GM12878 (cell line): ENCODE results near the gene ADAMTS2. TPM values are rescaled to one million over a fixed set of nuclear protein-coding genes. Genes with fewer than 3 reads are reported as not detected.

Experiments
- ATAC-seq: fragments of 200-7000 bp; cut with Tn5 transposase; 3 replicates; pipeline ENCODE4 v1.9.1; 2020; ENCODE audit warnings: mild to moderate bottlenecking, moderate library complexity
- BruUV-seq: library from RNA; stranded (reverse); fragments of 400-500 nt; replicated peaks from 2 replicates; lab custom pipeline; 2021; lab: Mats Ljungman, UMichigan
- CTCF ChIA-PET: fragments of 300-600 bp; sonication (Branson Sonifier 250); formaldehyde crosslinking; extraction: SDS; loops from one replicate; lab custom pipeline; 2021; ENCODE audit warnings: inconsistent platforms; lab: Yijun Ruan, JAX
- POLR2A ChIA-PET: fragments of 350-600 bp; formaldehyde crosslinking; extraction: SDS; loops from one replicate; lab custom pipeline; 2021; ENCODE audit warnings: inconsistent platforms; lab: Charles Lee
- RAD21 ChIA-PET: fragments of 300-600 bp; sonication (Branson Sonifier 250); formaldehyde crosslinking; loops from one replicate; lab custom pipeline; 2023; ENCODE audit warnings: antibody characterized with exemption; ENCODE audit not compliant: unreplicated experiment; lab: Charles Lee
- SMC1A ChIA-PET: fragments of 300-600 bp; sonication (Branson Sonifier 250); formaldehyde crosslinking; loops from one replicate; lab custom pipeline; 2023; ENCODE audit not compliant: unreplicated experiment, uncharacterized antibody; lab: Charles Lee
- DNase-seq: peaks from one replicate; pipeline ENCODE4 v3.0.0-alpha.2; 2011; ENCODE audit warnings: low read depth, low spot score
- FAIRE-seq: peaks from 3 replicates; lab custom pipeline; 2011; peaks lifted over from hg19 to GRCh38; lab: Jason Lieb, UNC
- H2AFZ ChIP-seq: 2 replicates; pipeline ENCODE4 v1.6.0; 2011; ENCODE audit warnings: low read depth, low read length, control low read depth; ENCODE audit not compliant: control insufficient read depth
- H3K27ac ChIP-seq: 2 replicates; pipeline ENCODE4 v1.5.1; 2011; ENCODE audit warnings: control low read depth; ENCODE audit not compliant: control insufficient read depth, insufficient read depth
- H3K27me3 ChIP-seq, 2 experiments: replicated peaks in 1 of 2; 2 replicates each; pipeline versions ENCODE4 v1.6.0 to v1.6.1; 2011; ENCODE audit warnings: low read length in 1 of 2; ENCODE audit not compliant: control insufficient read depth in 2 of 2, insufficient read depth in 2 of 2
- H3K36me3 ChIP-seq, 2 experiments: 2 replicates each; pipeline ENCODE4 v1.5.1; 2011; ENCODE audit warnings: low read length in 1 of 2; ENCODE audit not compliant: control insufficient read depth in 2 of 2, insufficient read depth in 2 of 2
- H3K4me1 ChIP-seq: 2 replicates; pipeline ENCODE4 v1.6.1; 2011; ENCODE audit warnings: mild to moderate bottlenecking, low read length, moderate library complexity, mixed read lengths; ENCODE audit not compliant: control insufficient read depth, insufficient read depth
- H3K4me2 ChIP-seq: 2 replicates; pipeline ENCODE4 v1.6.0; 2011; ENCODE audit warnings: control low read depth; ENCODE audit not compliant: control insufficient read depth, insufficient read depth
- H3K4me3 ChIP-seq: fragments of 200-600 bp; sonication (generic); 2 replicates; pipeline ENCODE4 v1.5.1; 2016
- H3K79me2 ChIP-seq: 2 replicates; pipeline ENCODE4 v1.6.0; 2011; ENCODE audit warnings: low read length; ENCODE audit not compliant: control insufficient read depth, insufficient read depth
- H3K9ac ChIP-seq: 2 replicates; pipeline ENCODE4 v1.8.0; 2011; ENCODE audit warnings: low read length, control low read depth, mixed read lengths; ENCODE audit not compliant: control insufficient read depth, insufficient read depth
- H3K9me3 ChIP-seq: replicated peaks from 3 replicates; pipeline ENCODE4 v1.5.1; 2011; ENCODE audit warnings: mild to moderate bottlenecking, low read length; ENCODE audit not compliant: control insufficient read depth, insufficient read depth
- H4K20me1 ChIP-seq: 2 replicates; pipeline ENCODE4 v1.6.0; 2011; ENCODE audit not compliant: control insufficient read depth, insufficient read depth
- BHLHE40 ChIP-seq, 2 experiments: fragments of 450-650 bp in 1 of 2; IDR thresholded peaks; 2 replicates each; pipeline ENCODE4 v1.6.1; 2011 to 2017; ENCODE audit warnings: low read depth in 2 of 2, borderline replicate concordance in 1 of 2, improper control_type of control experiment in 1 of 2, low read length in 1 of 2, mild to moderate bottlenecking in 1 of 2
- CBFB ChIP-seq: IDR thresholded peaks from 2 replicates; pipeline ENCODE4 v1.6.1; 2016; ENCODE audit warnings: antibody characterized with exemption, low read depth
- CBX3 ChIP-seq: fragments of 200-600 bp; sonication (generic); IDR thresholded peaks from 2 replicates; pipeline ENCODE4 v1.6.1; 2016; ENCODE audit warnings: low read depth, borderline replicate concordance
- CREM ChIP-seq: IDR thresholded peaks from 2 replicates; pipeline ENCODE4 v1.6.1; 2014; ENCODE audit warnings: antibody characterized with exemption, low read depth
- EZH2 ChIP-seq: IDR thresholded peaks from 2 replicates; pipeline ENCODE4 v1.6.1; 2012; ENCODE audit warnings: low read depth, mild to moderate bottlenecking, control low read depth, inconsistent platforms, low read length, borderline replicate concordance; ENCODE audit not compliant: control insufficient read depth
- MTA2 ChIP-seq: fragments of 450-650 bp; IDR thresholded peaks from 2 replicates; pipeline ENCODE4 v1.6.1; 2016; ENCODE audit warnings: low read depth, mild to moderate bottlenecking, moderate library complexity
- NRF1 ChIP-seq: conservative IDR thresholded peaks from 2 replicates; pipeline ENCODE4 v1.6.1; 2011; ENCODE audit warnings: mild to moderate bottlenecking, low read depth, low read length, improper control_type of control experiment
- PAX5 ChIP-seq: IDR thresholded peaks from 2 replicates; pipeline ENCODE4 v1.6.1; 2011; ENCODE audit warnings: low read depth, low read length, borderline replicate concordance
- POLR2AphosphoS2 ChIP-seq: IDR thresholded peaks from 2 replicates; pipeline ENCODE4 v1.6.1; 2011; ENCODE audit warnings: low read depth, mild to moderate bottlenecking, low read length, improper control_type of control experiment, moderate library complexity
- RELA ChIP-seq: fragments of 450-650 bp; IDR thresholded peaks from 2 replicates; pipeline ENCODE4 v1.8.0; 2014; ENCODE audit warnings: borderline replicate concordance; ENCODE audit not compliant: partially characterized antibody
- SIX5 ChIP-seq: IDR thresholded peaks from 2 replicates; pipeline ENCODE4 v1.6.1; 2011; ENCODE audit warnings: mild to moderate bottlenecking, low read depth, low read length, moderate library complexity; ENCODE audit not compliant: severe bottlenecking
- SMAD1 ChIP-seq: fragments of 450-650 bp; IDR thresholded peaks from 2 replicates; pipeline ENCODE4 v1.6.1; 2018; ENCODE audit warnings: mild to moderate bottlenecking, low read depth; ENCODE audit not compliant: partially characterized antibody
- SP1 ChIP-seq: IDR thresholded peaks from one replicate; pipeline ENCODE4 v1.6.1; 2011; ENCODE audit warnings: low read depth, low read length
- TAF1 ChIP-seq: IDR thresholded peaks from 2 replicates; pipeline ENCODE4 v1.6.1; 2011; ENCODE audit warnings: mild to moderate bottlenecking, low read depth, low read length, borderline replicate concordance
- TCF7 ChIP-seq: IDR thresholded peaks from 2 replicates; pipeline ENCODE4 v1.6.1; 2014; ENCODE audit warnings: antibody characterized with exemption, borderline replicate concordance
- WRNIP1 ChIP-seq: IDR thresholded peaks from 2 replicates; pipeline ENCODE4 v1.6.1; 2011; ENCODE audit warnings: low read depth, low read length, improper control_type of control experiment, borderline replicate concordance
- ZNF207 ChIP-seq: fragments of 450-650 bp; IDR thresholded peaks from 2 replicates; pipeline ENCODE4 v1.6.1; 2014; ENCODE audit warnings: antibody characterized with exemption, mild to moderate bottlenecking, borderline replicate concordance
- ZNF384 ChIP-seq: IDR thresholded peaks from 2 replicates; pipeline ENCODE4 v1.6.1; 2012; ENCODE audit warnings: low read depth, mild to moderate bottlenecking, low read length, improper control_type of control experiment, borderline replicate concordance
- WGBS: methylation state at CpG from one replicate; pipeline ENCODE4 v1.1.6; 2016; ENCODE audit warnings: low lambda C conversion rate; ENCODE audit not compliant: insufficient replicate concordance, insufficient coverage; ENCODE audit errors: missing lambda C conversion rate; 5-methylcytosine and 5-hydroxymethylcytosine counted together
- in situ Hi-C: fragments of 300-500 bp; cut with MboI; formaldehyde crosslinking; loops from 9 replicates; pipeline ENCODE4 v1.14.3; 2018; ENCODE audit warnings: mixed read lengths
- intact Hi-C: fragments of 100-400 bp; cut with micrococcal nuclease; formaldehyde crosslinking; loops from one replicate; pipeline ENCODE4 v1.14.2; 2022; ENCODE audit not compliant: unreplicated experiment
- polyA plus RNA-seq, 11 experiments: library from polyadenylated mRNA; depleted of rRNA in 4 of 11; unstranded in 6 of 11; stranded (reverse) in 5 of 11; fragments of >200 nt; fragmentation: Nextera tagmentation in 4 of 11; fragmentation: Illumina TruSeq in 1 of 11; extraction: Ambion mirVana in 4 of 11; extraction: Trizol in 1 of 11; gene quantifications; 1 replicate in 1 of 11; 2 replicates in 10 of 11; pipeline versions ENCODE4 v1.2.1 to v1.2.3, GENCODE V29; 2011 to 2016; ENCODE audit warnings: inconsistent platforms in 2 of 11, missing spikeins in 2 of 11, low read depth in 1 of 11
- total RNA-seq, 4 experiments: library from RNA; depleted of rRNA in 3 of 4; stranded (reverse); fragments of >200 nt in 3 of 4; fragmentation: Illumina TruSeq in 1 of 4; extraction: Trizol in 1 of 4; gene quantifications; 2 replicates each; pipeline versions ENCODE4 v1.2.1 to v1.2.3, GENCODE V29; 2013 to 2021
- TF ChIP-seq, protein P1 (sequence below): IDR thresholded peaks from 2 replicates; pipeline ENCODE4 v1.6.1; 2012; ENCODE audit warnings: low read depth, low read length, improper control_type of control experiment
- TF ChIP-seq, protein P2 (sequence below): IDR thresholded peaks from 2 replicates; pipeline ENCODE4 v1.6.1; 2012; ENCODE audit warnings: low read length, inconsistent platforms
- TF ChIP-seq, protein P3 (sequence below): IDR thresholded peaks from 2 replicates; pipeline ENCODE4 v1.6.1; 2011; ENCODE audit warnings: borderline replicate concordance, low read depth, mild to moderate bottlenecking, moderate library complexity, low read length; ENCODE audit not compliant: insufficient read depth, poor library complexity, severe bottlenecking

Gene ADAMTS2
- total and polyA plus RNA-seq, 10 of the 15 experiments (the other 5 are each of a cell fraction or from before 2014, with no cell fraction given), result 0.03 to 0.05 TPM; not detected in 8

DNA sequence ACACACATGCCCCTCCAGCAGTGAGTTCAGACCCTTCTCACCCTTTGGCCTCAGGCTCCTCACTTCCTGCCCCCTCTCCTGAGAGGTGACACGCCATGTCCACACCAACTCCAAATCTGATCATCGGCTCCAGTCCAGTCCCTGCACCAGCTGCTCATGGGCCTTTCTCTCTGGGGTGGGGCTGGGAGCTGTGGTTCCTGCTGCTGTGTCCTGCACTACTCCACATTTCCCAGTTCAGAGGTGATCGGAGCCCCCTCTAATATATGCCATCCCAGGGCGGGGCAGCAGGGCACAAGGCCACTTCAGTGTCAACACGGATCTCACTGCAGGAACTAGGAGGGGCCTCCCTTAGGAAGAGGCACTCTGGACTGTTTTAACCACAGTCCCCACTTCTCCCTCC, 91.5 kb downstream of the ADAMTS2 start (continued):
- TF ChIP-seq, protein P1, sequence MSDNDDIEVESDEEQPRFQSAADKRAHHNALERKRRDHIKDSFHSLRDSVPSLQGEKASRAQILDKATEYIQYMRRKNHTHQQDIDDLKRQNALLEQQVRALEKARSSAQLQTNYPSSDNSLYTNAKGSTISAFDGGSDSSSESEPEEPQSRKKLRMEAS, result no peak
- TF ChIP-seq EZH2, result no peak
- TF ChIP-seq PAX5, result no peak
- TF ChIP-seq CBFB, result no peak
- no peak for TF ChIP-seq SIX5
- TF ChIP-seq TAF1, result no peak
- no peak for TF ChIP-seq ZNF384
- TF ChIP-seq MTA2, result no peak

- SMC1A ChIA-PET, result no interaction called here
- BruUV-seq, result no TSS peak
- no peak for FAIRE-seq
- TF ChIP-seq CBX3, result no peak
- no peak for TF ChIP-seq NRF1
- no peak for TF ChIP-seq TCF7
- TF ChIP-seq, protein P2, sequence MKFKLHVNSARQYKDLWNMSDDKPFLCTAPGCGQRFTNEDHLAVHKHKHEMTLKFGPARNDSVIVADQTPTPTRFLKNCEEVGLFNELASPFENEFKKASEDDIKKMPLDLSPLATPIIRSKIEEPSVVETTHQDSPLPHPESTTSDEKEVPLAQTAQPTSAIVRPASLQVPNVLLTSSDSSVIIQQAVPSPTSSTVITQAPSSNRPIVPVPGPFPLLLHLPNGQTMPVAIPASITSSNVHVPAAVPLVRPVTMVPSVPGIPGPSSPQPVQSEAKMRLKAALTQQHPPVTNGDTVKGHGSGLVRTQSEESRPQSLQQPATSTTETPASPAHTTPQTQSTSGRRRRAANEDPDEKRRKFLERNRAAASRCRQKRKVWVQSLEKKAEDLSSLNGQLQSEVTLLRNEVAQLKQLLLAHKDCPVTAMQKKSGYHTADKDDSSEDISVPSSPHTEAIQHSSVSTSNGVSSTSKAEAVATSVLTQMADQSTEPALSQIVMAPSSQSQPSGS, result no peak
- no peak for TF ChIP-seq CREM
- TF ChIP-seq SMAD1, result no peak
- no peak for TF ChIP-seq SP1
- TF ChIP-seq, protein P3, sequence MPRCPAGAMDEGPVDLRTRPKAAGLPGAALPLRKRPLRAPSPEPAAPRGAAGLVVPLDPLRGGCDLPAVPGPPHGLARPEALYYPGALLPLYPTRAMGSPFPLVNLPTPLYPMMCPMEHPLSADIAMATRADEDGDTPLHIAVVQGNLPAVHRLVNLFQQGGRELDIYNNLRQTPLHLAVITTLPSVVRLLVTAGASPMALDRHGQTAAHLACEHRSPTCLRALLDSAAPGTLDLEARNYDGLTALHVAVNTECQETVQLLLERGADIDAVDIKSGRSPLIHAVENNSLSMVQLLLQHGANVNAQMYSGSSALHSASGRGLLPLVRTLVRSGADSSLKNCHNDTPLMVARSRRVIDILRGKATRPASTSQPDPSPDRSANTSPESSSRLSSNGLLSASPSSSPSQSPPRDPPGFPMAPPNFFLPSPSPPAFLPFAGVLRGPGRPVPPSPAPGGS, result no peak
- no peak for TF ChIP-seq RELA
- TF ChIP-seq ZNF207, result no peak
- no peak for TF ChIP-seq POLR2AphosphoS2
- no peak for TF ChIP-seq BHLHE40 (IDR thresholded peaks at IDR 0.05; ENCODE audit: borderline replicate concordance in 1 of 2, low read depth in 2 of 2, low read length in 1 of 2)
- no peak for TF ChIP-seq WRNIP1
Observed at GRCh38 chr5:179251276-179251969, 93.8 kb downstream of the ADAMTS2 start.

More at GRCh38 chr5:179251276-179251969, 93.8 kb downstream of the ADAMTS2 start:
- Histone ChIP-seq H3K9me3 (no peaks in the 10 kb centered on the region; the same call in 2 of the 3 replicates), H3K4me2 (no peak overlapping the region), H4K20me1 (no peaks in the 10 kb centered on the region), H3K79me2 (no peaks in the 10 kb centered on the region), H3K4me3 (no peak overlapping the region), H2AFZ (no peak overlapping the region), H3K4me1 (no peaks in the 10 kb centered on the region), H3K36me3 (no peaks in the 10 kb centered on the region), H3K27me3 (no peaks in the 10 kb centered on the region), H3K27ac (no peak overlapping the region), H3K9ac (no peak overlapping the region)
- in situ Hi-C loops (no loop called here), intact Hi-C loops (no loop called here)
- ChIA-PET CTCF (interaction anchor here (0.7 kb wide), 1 partner anchor 81 kb away, joined by 4 read pairs; no protein-coding TSS in a partner anchor), RAD21 (no interaction called here), POLR2A (no interaction called here)
- 8% methylated on average over 8 of the region's 8 CpGs for WGBS
- DNase-seq, result no peak
- no peak for ATAC-seq
